Activated CD4-positive, alpha-beta T cell treated with anti-CD3 and anti-CD28 coated beads, Interleukin-10, Interleukin-2, amounts not matched to agents 100 ng/mL and 50 ng/mL, durations not matched to agents 16 hours and 8 hours (primary cell): ENCODE results near the gene PACSIN3.
"Not testable (repeated sequence)": the region's sequence is repeated elsewhere in the genome, so short reads cannot be mapped to it uniquely, and the experiment has no call there.

Source experiments
- DNase-seq: peaks from one replicate; pipeline ENCODE4 v3.0.0-alpha.2; 2020

PACSIN3 gene

GRCh38 chr11:47191137-47191536 is 4.9 kb upstream of the PACSIN3 start:
- not testable (repeated sequence) for DNase-seq

GRCh38 chr11:47189100-47189834 is 3.0 kb upstream of the PACSIN3 start:
- no peak for DNase-seq

GRCh38 chr11:47188259-47188658 is 2.0 kb upstream of the PACSIN3 start:
- no peak for DNase-seq

GRCh38 chr11:47187723-47188122 is 1.5 kb upstream of the PACSIN3 start:
- DNase-seq = no peak

- DNase-seq = peak; percentile 42
Observed at GRCh38 chr11:47186700-47187695, 764 bp upstream of the PACSIN3 start.

- no peak for DNase-seq
Observed at GRCh38 chr11:47185305-47186075, 744 bp downstream of the PACSIN3 start.

GRCh38 chr11:47184711-47185304 is 1.4 kb downstream of the PACSIN3 start:
- DNase-seq = no peak

GRCh38 chr11:47183969-47184368 is 2.3 kb downstream of the PACSIN3 start:
- DNase-seq = no peak

GRCh38 chr11:47183031-47183856 is 3.0 kb downstream of the PACSIN3 start:
- DNase-seq = no peak

- no peak for DNase-seq
Observed at GRCh38 chr11:47182380-47182779, 3.9 kb downstream of the PACSIN3 start.

GRCh38 chr11:47181271-47181670 is 5.0 kb downstream of the PACSIN3 start:
- no peak for DNase-seq

GRCh38 chr11:47180006-47180787 is 6.0 kb downstream of the PACSIN3 start:
- DNase-seq = no peak

- peak; percentile 66 for DNase-seq
Observed at GRCh38 chr11:47179655-47179991, 6.6 kb downstream of the PACSIN3 start.

- no peak for DNase-seq
Observed at GRCh38 chr11:47178737-47179654, 7.2 kb downstream of the PACSIN3 start.

- no peak for DNase-seq
Observed at GRCh38 chr11:47178316-47178715, 7.9 kb downstream of the PACSIN3 start.

- no peak for DNase-seq
Observed at GRCh38 chr11:47177846-47178245, 8.4 kb downstream of the PACSIN3 start.

- peak; percentile 84 for DNase-seq
Observed at GRCh38 chr11:47177229-47177845, 8.9 kb downstream of the PACSIN3 start.

GRCh38 chr11:47176328-47177228 is 9.7 kb downstream of the PACSIN3 start, which contains the start of gene ARFGAP2:
ARFGAP2 (minus strand) TSS chr11:47176879; CDS start chr11:47176853, 26 bp downstream.
- peak; percentile 98 for DNase-seq
